ENCODE results near the gene DDX51.

Gene DDX51

DNA sequence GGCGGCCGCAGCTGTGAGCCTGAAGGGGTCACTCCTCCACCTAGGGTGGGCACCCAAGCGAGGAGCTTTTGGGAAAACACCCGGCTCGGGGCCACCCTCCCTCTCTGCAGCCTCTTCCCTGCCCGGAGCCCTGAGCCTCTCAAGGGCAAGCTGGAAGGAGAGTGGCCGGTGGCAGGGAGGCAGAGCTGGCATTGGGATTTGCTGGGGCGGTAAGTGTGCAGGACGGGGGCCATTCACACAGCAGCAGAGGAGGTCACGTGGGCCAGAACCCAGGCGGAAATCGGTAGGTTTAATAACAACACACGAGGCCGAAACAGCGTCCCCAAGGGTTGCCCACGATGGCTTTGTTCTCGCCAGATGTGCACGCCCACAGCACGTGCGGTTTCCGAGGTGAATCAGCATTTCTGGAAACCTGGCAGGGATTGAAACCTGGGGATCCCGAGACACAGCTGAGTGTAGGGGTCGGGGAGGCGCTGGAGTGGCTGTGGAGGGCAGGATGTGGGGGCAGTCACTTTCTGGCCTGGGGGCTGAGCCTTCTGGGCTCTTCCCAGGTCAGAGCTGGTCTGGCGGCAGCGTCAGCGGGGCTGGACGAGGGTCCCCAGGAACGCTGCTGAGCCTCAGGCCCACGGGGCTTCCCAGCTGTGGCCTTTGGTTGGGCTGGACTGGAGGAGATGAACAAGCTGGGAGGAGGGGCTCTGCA, 23.6 kb upstream of the DDX51 start:
- Histone ChIP-seq H4K8ac (ENCODE audit: low read depth, low read length) (no peak overlapping the region), H3K4me1 (ENCODE audit: control insufficient read depth in 1 of 2, insufficient read depth in 2 of 2, low read length in 2 of 2) (no peaks in the 10 kb centered on the region), H3K4ac (ENCODE audit: low read depth, low read length) (no peak overlapping the region), H3K79me1 (ENCODE audit: low read length) (no peaks in the 10 kb centered on the region), H3K23ac (ENCODE audit: low read length) (no peak overlapping the region), H4K12ac (ENCODE audit: low read depth, low read length) (no peak overlapping the region), H4K91ac (ENCODE audit: low read depth, low read length) (no peak overlapping the region), H3K4me2 (ENCODE audit: low read length) (no peak overlapping the region), H3K27me3 (ENCODE audit: insufficient read depth, low read length) (no peaks in the 10 kb centered on the region), H2BK12ac (ENCODE audit: low read length) (no peak overlapping the region), H2AK5ac (ENCODE audit: low read length) (no peak overlapping the region), H3K9me3 (ENCODE audit: insufficient read depth, low read depth, low read length) (peaks cover 4% of the 10 kb centered on the region), H3K18ac (ENCODE audit: low read length) (no peak overlapping the region), H3K79me2 (ENCODE audit: control insufficient read depth, insufficient read depth, low read length, poor library complexity) (no peaks in the 10 kb centered on the region), H3K14ac (ENCODE audit: low read length) (no peak overlapping the region), H3K4me3 (ENCODE audit: low read depth, low read length) (no peak overlapping the region), H3K27ac (ENCODE audit: low read depth, low read length) (no peak overlapping the region), H3K9ac (ENCODE audit: low read length) (no peak overlapping the region), H3K36me3 (ENCODE audit: control insufficient read depth in 1 of 2, insufficient read depth in 2 of 2, low read length in 2 of 2) (no peaks in the 10 kb centered on the region), H2AFZ (ENCODE audit: insufficient read depth, low read length, poor library complexity) (no peak overlapping the region), H2BK120ac (ENCODE audit: insufficient read depth, low read length, poor library complexity) (no peak overlapping the region), H2BK5ac (ENCODE audit: low read depth, low read length, poor library complexity) (no peak overlapping the region)
- no peak for DNase-seq
- WGBS (ENCODE audit: extremely low coverage, insufficient coverage, insufficient read length): no CpG with 5 or more reads among the region's 30 CpGs

DNA sequence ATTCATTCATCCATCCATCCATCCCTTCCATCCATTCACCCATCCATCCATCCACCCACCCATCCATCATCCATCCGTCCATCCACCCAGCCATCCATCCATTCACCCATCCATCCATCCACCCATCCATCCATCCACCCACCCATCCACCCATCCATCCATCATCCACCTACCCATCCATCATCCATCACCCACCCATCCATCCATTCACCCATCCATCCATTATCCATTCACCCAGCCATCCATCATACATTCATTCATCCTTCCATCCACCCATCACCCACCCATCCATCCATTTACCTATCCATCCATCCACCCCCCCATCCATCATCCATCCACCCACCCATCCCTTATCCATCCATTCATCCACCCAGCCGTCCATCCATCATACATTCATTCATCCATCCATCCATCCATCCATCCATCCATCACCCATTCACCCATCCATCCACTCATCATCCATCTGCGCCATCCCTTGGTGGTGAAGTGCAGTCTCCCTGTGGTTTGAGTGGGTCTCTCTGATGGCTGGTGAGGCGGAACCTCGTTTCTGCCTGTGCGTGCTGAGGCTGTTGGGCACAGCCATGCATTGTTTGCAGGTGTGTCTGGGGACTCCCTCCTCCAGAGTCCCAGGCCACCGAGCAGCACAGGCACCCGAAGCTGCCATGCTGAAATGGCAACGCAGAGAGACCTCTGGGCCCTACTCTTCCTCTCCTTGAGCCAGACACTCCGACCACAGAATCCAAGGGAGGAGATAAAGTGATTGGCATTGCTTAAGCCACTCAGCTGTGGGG, 22.9 kb upstream of the DDX51 start:
- no peak overlapping the region for H2BK5ac ChIP-seq (ENCODE audit: low read depth, low read length, poor library complexity)
- H3K36me3 ChIP-seq (ENCODE audit: control insufficient read depth in 1 of 2, insufficient read depth in 2 of 2, low read length in 2 of 2): no peaks in the 10 kb centered on the region
- H3K4me3 ChIP-seq (ENCODE audit: low read depth, low read length): no peak overlapping the region
- H3K4me1 ChIP-seq (ENCODE audit: control insufficient read depth in 1 of 2, insufficient read depth in 2 of 2, low read length in 2 of 2): no peaks in the 10 kb centered on the region
- no peaks in the 10 kb centered on the region for H3K79me1 ChIP-seq (ENCODE audit: low read length)
- no peak overlapping the region for H4K91ac ChIP-seq (ENCODE audit: low read depth, low read length)
- whole genome bisulfite sequencing (ENCODE audit: extremely low coverage, insufficient coverage, insufficient read length): 100% methylated on average over 2 of the region's 10 CpGs
- H3K27me3 ChIP-seq (ENCODE audit: insufficient read depth, low read length): no peaks in the 10 kb centered on the region
- no peak overlapping the region for H3K9ac ChIP-seq (ENCODE audit: low read length)
- peaks cover 4% of the 10 kb centered on the region for H3K9me3 ChIP-seq (ENCODE audit: insufficient read depth, low read depth, low read length)
- H2AFZ ChIP-seq (ENCODE audit: insufficient read depth, low read length, poor library complexity): no peak overlapping the region
- H3K18ac ChIP-seq (ENCODE audit: low read length): no peak overlapping the region
- H4K12ac ChIP-seq (ENCODE audit: low read depth, low read length): no peak overlapping the region
- no peak overlapping the region for H2BK120ac ChIP-seq (ENCODE audit: insufficient read depth, low read length, poor library complexity)
- H3K14ac ChIP-seq (ENCODE audit: low read length): no peak overlapping the region
- no peak overlapping the region for H3K27ac ChIP-seq (ENCODE audit: low read depth, low read length)
- no peak overlapping the region for H4K8ac ChIP-seq (ENCODE audit: low read depth, low read length)
- no peak overlapping the region for H2BK12ac ChIP-seq (ENCODE audit: low read length)
- no peak overlapping the region for H2AK5ac ChIP-seq (ENCODE audit: low read length)
- no peak overlapping the region for H3K23ac ChIP-seq (ENCODE audit: low read length)
- no peak overlapping the region for H3K4ac ChIP-seq (ENCODE audit: low read depth, low read length)
- no peak for DNase-seq
- no peak overlapping the region for H3K4me2 ChIP-seq (ENCODE audit: low read length)
- no peaks in the 10 kb centered on the region for H3K79me2 ChIP-seq (ENCODE audit: control insufficient read depth, insufficient read depth, low read length, poor library complexity)

DNA sequence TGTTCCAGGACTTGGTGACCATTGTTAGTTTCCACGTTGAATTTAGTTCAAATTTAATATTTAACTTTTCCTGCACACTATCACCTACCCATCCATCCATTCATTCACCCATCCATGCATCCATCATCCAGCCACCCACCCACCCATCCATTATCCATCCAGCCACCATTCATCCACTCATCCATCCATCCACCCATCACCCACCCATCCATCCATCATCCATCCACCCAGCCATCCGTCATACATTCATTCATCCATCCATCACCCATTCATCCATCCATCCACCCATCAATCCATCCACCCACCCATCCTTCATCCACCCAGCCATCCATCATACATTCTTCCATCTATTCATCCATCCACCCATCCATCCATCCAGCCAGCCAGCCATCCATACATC, 22.0 kb upstream of the DDX51 start:
- no peaks in the 10 kb centered on the region for H3K79me1 ChIP-seq (ENCODE audit: low read length)
- no peak overlapping the region for H2AFZ ChIP-seq (ENCODE audit: insufficient read depth, low read length, poor library complexity)
- no peak overlapping the region for H3K18ac ChIP-seq (ENCODE audit: low read length)
- H2BK120ac ChIP-seq (ENCODE audit: insufficient read depth, low read length, poor library complexity): no peak overlapping the region
- H3K23ac ChIP-seq (ENCODE audit: low read length): no peak overlapping the region
- H3K27ac ChIP-seq (ENCODE audit: low read depth, low read length): no peak overlapping the region
- WGBS (ENCODE audit: extremely low coverage, insufficient coverage, insufficient read length): 100% methylated on average over 1 of the region's 2 CpGs
- no peak overlapping the region for H3K4ac ChIP-seq (ENCODE audit: low read depth, low read length)
- H4K12ac ChIP-seq (ENCODE audit: low read depth, low read length): no peak overlapping the region
- H4K91ac ChIP-seq (ENCODE audit: low read depth, low read length): no peak overlapping the region
- H2BK12ac ChIP-seq (ENCODE audit: low read length): no peak overlapping the region
- DNase-seq: no peak
- H2AK5ac ChIP-seq (ENCODE audit: low read length): no peak overlapping the region
- H3K79me2 ChIP-seq (ENCODE audit: control insufficient read depth, insufficient read depth, low read length, poor library complexity): no peaks in the 10 kb centered on the region
- H3K4me1 ChIP-seq (ENCODE audit: control insufficient read depth in 1 of 2, insufficient read depth in 2 of 2, low read length in 2 of 2): no peaks in the 10 kb centered on the region
- no peak overlapping the region for H3K9ac ChIP-seq (ENCODE audit: low read length)
- no peak overlapping the region for H3K4me2 ChIP-seq (ENCODE audit: low read length)
- peak overlapping the region; percentile 47 for H3K4me3 ChIP-seq (ENCODE audit: low read depth, low read length)
- H3K9me3 ChIP-seq (ENCODE audit: insufficient read depth, low read depth, low read length): peaks cover 4% of the 10 kb centered on the region
- H3K36me3 ChIP-seq (ENCODE audit: control insufficient read depth in 1 of 2, insufficient read depth in 2 of 2, low read length in 2 of 2): no peaks in the 10 kb centered on the region
- H3K27me3 ChIP-seq (ENCODE audit: insufficient read depth, low read length): no peaks in the 10 kb centered on the region
- no peak overlapping the region for H2BK5ac ChIP-seq (ENCODE audit: low read depth, low read length, poor library complexity)
- no peak overlapping the region for H4K8ac ChIP-seq (ENCODE audit: low read depth, low read length)
- H3K14ac ChIP-seq (ENCODE audit: low read length): no peak overlapping the region

DNA sequence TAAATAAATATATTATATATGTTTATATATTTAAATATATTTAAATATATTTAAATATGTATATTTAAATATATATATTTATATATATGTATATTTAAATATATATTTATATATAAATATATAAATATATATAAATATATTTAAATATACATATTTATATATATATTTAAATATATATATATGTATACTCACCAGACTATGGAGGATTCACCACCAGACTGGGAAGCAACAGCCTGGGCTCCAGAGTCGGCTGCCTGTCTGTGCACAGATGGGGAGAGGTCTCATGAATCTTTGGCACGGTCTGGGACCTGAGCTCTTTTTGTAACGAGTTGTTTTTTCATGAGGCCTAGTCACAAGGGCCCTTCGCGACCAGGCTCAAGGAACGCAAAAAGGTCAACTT, 21.5 kb upstream of the DDX51 start:
- Histone ChIP-seq H3K79me1 (ENCODE audit: low read length) (no peaks in the 10 kb centered on the region), H4K8ac (ENCODE audit: low read depth, low read length) (no peak overlapping the region), H2BK120ac (ENCODE audit: insufficient read depth, low read length, poor library complexity) (no peak overlapping the region), H3K4me3 (ENCODE audit: low read depth, low read length) (no peak overlapping the region), H3K36me3 (ENCODE audit: control insufficient read depth in 1 of 2, insufficient read depth in 2 of 2, low read length in 2 of 2) (no peaks in the 10 kb centered on the region), H3K27me3 (ENCODE audit: insufficient read depth, low read length) (no peaks in the 10 kb centered on the region), H3K9me3 (ENCODE audit: insufficient read depth, low read depth, low read length) (peaks cover 4% of the 10 kb centered on the region), H3K4ac (ENCODE audit: low read depth, low read length) (no peak overlapping the region), H3K27ac (ENCODE audit: low read depth, low read length) (no peak overlapping the region), H2AFZ (ENCODE audit: insufficient read depth, low read length, poor library complexity) (no peak overlapping the region), H3K4me2 (ENCODE audit: low read length) (no peak overlapping the region), H3K23ac (ENCODE audit: low read length) (no peak overlapping the region), H2BK12ac (ENCODE audit: low read length) (no peak overlapping the region), H4K91ac (ENCODE audit: low read depth, low read length) (no peak overlapping the region), H3K79me2 (ENCODE audit: control insufficient read depth, insufficient read depth, low read length, poor library complexity) (no peaks in the 10 kb centered on the region), H3K4me1 (ENCODE audit: control insufficient read depth in 1 of 2, insufficient read depth in 2 of 2, low read length in 2 of 2) (no peaks in the 10 kb centered on the region), H2AK5ac (ENCODE audit: low read length) (no peak overlapping the region), H4K12ac (ENCODE audit: low read depth, low read length) (no peak overlapping the region), H2BK5ac (ENCODE audit: low read depth, low read length, poor library complexity) (no peak overlapping the region), H3K9ac (ENCODE audit: low read length) (no peak overlapping the region), H3K18ac (ENCODE audit: low read length) (no peak overlapping the region), H3K14ac (ENCODE audit: low read length) (no peak overlapping the region)
- no peak for DNase-seq
- no CpG with 5 or more reads among the region's 6 CpGs for WGBS (ENCODE audit: extremely low coverage, insufficient coverage, insufficient read length)
